PFSK-1 (cell line): Measurements from ENCODE around the gene EBNA1BP2.

Experiments
- FOXP2 ChIP-seq: optimal IDR thresholded peaks from 2 replicates; pipeline ENCODE3; 2011; ENCODE audit warnings: borderline replicate concordance, control low read depth, inconsistent platforms; ENCODE audit not compliant: insufficient read depth; ENCODE audit errors: extremely low read length, extremely low read depth
- POLR2AphosphoS5 ChIP-seq: IDR thresholded peaks from 2 replicates; pipeline ENCODE4 v1.6.1; 2012; ENCODE audit warnings: low read depth, mild to moderate bottlenecking, control low read depth, low read length, moderate library complexity
- SIN3A ChIP-seq: IDR thresholded peaks from 2 replicates; pipeline ENCODE4 v1.6.1; 2012; ENCODE audit warnings: mild to moderate bottlenecking, low read length, moderate library complexity, borderline replicate concordance; ENCODE audit not compliant: insufficient read depth
- TAF1 ChIP-seq: IDR thresholded peaks from 2 replicates; pipeline ENCODE4 v1.6.1; 2012; ENCODE audit warnings: low read length, control low read depth, borderline replicate concordance; ENCODE audit not compliant: insufficient read depth
- TF ChIP-seq, protein P1 (sequence below), 2 experiments: IDR thresholded peaks; 2 replicates each; pipeline versions ENCODE4 v1.6.1 to v1.8.0; 2011 to 2012; ENCODE audit warnings: low read depth in 2 of 2, low read length in 2 of 2, control low read depth in 1 of 2, inconsistent platforms in 1 of 2, mild to moderate bottlenecking in 1 of 2, moderate library complexity in 1 of 2; ENCODE audit not compliant: insufficient read depth in 1 of 2

The EBNA1BP2 gene

DNA sequence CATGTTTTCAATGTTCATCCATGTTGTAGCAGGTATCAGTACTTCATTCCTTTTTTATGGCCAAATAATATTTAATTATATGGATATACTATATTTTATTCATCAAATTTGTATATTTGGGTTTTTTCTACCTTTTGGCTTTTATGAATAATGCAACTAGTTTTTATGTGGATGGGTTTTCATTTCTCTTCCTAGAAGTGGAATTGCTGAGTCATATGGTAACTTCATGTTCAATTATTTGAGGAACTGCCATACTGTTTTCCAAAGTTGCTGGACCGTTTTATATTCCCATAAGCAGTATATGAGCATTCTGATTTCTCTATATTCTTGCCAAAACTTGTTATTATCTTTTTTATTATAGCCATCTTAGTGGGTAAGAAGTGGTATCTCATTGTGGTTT, 16.0 kb upstream of the EBNA1BP2 start:
- TF ChIP-seq, protein P1, sequence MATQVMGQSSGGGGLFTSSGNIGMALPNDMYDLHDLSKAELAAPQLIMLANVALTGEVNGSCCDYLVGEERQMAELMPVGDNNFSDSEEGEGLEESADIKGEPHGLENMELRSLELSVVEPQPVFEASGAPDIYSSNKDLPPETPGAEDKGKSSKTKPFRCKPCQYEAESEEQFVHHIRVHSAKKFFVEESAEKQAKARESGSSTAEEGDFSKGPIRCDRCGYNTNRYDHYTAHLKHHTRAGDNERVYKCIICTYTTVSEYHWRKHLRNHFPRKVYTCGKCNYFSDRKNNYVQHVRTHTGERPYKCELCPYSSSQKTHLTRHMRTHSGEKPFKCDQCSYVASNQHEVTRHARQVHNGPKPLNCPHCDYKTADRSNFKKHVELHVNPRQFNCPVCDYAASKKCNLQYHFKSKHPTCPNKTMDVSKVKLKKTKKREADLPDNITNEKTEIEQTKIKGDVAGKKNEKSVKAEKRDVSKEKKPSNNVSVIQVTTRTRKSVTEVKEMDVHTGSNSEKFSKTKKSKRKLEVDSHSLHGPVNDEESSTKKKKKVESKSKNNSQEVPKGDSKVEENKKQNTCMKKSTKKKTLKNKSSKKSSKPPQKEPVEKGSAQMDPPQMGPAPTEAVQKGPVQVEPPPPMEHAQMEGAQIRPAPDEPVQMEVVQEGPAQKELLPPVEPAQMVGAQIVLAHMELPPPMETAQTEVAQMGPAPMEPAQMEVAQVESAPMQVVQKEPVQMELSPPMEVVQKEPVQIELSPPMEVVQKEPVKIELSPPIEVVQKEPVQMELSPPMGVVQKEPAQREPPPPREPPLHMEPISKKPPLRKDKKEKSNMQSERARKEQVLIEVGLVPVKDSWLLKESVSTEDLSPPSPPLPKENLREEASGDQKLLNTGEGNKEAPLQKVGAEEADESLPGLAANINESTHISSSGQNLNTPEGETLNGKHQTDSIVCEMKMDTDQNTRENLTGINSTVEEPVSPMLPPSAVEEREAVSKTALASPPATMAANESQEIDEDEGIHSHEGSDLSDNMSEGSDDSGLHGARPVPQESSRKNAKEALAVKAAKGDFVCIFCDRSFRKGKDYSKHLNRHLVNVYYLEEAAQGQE (IDR thresholded peaks at IDR 0.05; ENCODE audit: insufficient read depth in 1 of 2, low read depth in 2 of 2, low read length in 2 of 2) = no peak
- TF ChIP-seq TAF1 = no peak
- TF ChIP-seq POLR2AphosphoS5 = no peak
- no peak for TF ChIP-seq SIN3A
- no peak for TF ChIP-seq FOXP2

DNA sequence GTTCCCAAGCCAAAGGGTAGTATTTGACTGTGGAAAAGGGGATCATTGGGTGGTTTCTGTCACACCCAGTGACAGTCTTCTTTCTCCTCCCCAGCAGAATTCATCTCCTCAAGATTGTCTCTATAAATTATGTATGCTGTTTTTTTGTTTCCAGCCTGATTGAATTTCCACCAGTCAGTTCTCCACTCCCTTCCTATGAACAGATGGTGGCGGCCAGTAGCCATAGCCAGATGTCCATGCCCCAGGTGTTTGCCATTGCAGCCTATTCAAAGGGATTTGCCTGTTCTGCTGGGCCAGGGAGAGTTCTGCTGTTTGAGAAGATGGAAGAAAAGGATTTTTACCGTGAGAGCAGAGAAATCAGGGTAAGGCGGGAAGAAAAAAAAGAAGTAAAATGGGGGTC, 12.9 kb upstream of the EBNA1BP2 start:
- no peak for TF ChIP-seq FOXP2

DNA sequence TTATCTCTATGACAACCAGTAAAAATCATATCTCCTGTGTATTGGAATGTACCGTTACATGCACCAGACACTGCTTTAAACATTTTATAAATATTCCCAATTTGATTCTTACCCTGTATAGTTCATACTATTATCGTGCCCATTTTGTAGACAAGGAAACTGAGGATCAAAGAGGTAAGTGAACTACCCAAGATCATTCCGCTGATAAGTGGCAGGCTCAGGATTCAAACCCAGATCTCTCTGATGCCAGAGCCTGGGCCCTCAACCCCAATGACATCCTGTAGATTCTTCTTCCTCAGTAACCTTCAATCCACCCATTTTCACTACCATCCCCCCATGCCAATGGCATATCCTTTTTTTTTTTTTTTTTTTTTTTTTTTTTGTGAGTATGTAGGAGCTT, 12.3 kb upstream of the EBNA1BP2 start:
- TF ChIP-seq, protein P1 (IDR thresholded peaks at IDR 0.05; ENCODE audit: insufficient read depth in 1 of 2, low read depth in 2 of 2, low read length in 2 of 2) = no peak
- TF ChIP-seq FOXP2 (no peak), TAF1 (no peak), POLR2AphosphoS5 (no peak)

DNA sequence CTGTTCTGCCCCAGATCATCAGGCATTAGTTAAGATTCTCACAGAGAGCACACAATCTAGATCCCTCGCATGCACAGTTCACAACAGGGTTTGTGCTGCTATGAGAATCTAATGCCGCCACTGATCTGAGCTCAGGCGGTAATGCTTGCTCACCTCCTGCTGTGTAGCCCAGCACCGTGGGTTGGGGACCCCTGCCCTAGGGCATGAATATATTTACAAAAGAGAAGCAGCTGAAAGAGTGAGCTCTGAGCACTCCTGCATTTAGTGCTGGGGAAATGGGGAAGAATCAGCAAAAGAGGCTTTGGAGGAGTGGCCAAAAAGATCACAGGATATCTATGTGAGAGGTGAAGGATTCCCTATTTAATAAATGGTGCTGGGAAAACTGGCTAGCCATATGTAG, 5.6 kb upstream of the EBNA1BP2 start:
- TF ChIP-seq TAF1 (no peak), FOXP2 (no peak), SIN3A (no peak), POLR2AphosphoS5 (no peak)
- TF ChIP-seq, protein P1 (IDR thresholded peaks at IDR 0.05; ENCODE audit: insufficient read depth in 1 of 2, low read depth in 2 of 2, low read length in 2 of 2) = no peak

DNA sequence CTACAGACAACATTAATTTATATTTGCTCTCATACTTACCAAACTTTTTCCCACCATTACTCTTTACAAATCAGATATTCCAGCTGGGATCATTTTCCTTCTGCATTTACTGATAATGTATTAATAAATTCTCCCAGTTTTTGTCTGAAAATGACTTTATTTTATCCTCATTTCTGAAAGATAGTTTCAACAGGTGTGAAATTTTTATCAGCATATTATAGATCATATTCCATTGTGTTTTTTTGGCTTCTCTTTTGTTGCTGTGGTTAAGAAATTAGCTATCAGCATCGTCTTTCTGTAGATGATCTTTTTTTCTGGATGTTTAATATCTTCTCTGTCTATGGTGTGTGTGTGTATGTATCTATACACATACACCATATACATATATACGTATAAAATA, 2.8 kb upstream of the EBNA1BP2 start:
- TF ChIP-seq POLR2AphosphoS5 = no peak
- no peak for TF ChIP-seq TAF1
- no peak for TF ChIP-seq FOXP2
- no peak for TF ChIP-seq SIN3A
- TF ChIP-seq, protein P1 (IDR thresholded peaks at IDR 0.05; ENCODE audit: insufficient read depth in 1 of 2, low read depth in 2 of 2, low read length in 2 of 2) = no peak

DNA sequence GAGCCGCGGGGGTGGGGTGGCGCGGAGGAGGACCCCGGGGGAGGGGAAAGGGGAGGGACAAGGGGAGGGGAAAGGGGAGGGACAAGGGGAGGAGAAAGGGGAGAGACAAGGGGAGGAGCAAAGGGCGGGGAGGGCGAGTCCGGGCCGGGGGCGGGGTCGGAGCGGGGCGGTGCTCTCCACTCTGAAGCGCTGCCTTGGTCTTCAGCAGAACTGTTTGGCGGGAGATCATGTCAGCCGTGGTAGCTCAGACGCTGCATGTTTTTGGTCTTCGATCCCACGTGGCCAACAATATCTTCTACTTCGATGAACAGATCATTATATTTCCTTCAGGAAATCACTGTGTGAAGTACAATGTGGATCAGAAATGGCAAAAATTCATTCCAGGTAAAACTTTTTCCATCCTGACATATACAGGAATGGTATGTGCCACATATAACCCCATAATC, 460 bp upstream of the EBNA1BP2 start:
- TF ChIP-seq, protein P1 (IDR thresholded peaks at IDR 0.05; ENCODE audit: insufficient read depth in 1 of 2, low read depth in 2 of 2, low read length in 2 of 2) = no peak
- TF ChIP-seq POLR2AphosphoS5 (no peak), FOXP2 (no peak), SIN3A (no peak; the same call in 1 of the 2 replicates), TAF1 (no peak)
